GM12892 (cell line): ENCODE data around the gene SLC6A4.

Experiments used
- POLR2A ChIP-seq: IDR thresholded peaks from 2 replicates; pipeline ENCODE4 v1.6.1; 2011; ENCODE audit warnings: low read depth, low read length, control low read depth
- POLR2AphosphoS5 ChIP-seq: IDR thresholded peaks from 2 replicates; pipeline ENCODE4 v1.6.1; 2011; ENCODE audit warnings: low read depth, low read length, control low read depth
- TAF1 ChIP-seq: IDR thresholded peaks from 2 replicates; pipeline ENCODE4 v1.6.1; 2011; ENCODE audit warnings: low read depth, mild to moderate bottlenecking, control low read depth, low read length, borderline replicate concordance

DNA sequence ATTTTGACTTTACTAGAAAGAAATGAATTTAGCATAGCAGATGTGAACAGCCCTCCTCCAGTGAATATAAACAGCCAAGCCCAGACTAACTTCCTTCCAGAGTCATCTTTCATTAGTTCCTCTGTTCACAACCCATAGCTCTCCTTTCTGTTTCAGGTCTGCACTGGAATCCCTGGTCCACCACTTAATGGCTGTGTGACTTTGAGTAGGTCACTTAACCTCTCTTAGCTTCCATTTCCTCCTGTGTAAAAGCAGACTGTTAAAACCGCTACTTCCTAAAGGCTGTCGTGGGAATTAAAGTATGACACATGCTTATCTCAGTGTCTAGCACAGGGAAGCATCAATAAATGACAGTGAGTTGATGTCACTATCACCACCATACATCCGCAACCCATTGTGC lies 7.5 kb downstream of the SLC6A4 start:
- TF ChIP-seq POLR2AphosphoS5 (no peak), TAF1 (no peak), POLR2A (no peak)
